ACHN (cell line): ENCODE measurements around the gene RUVBL2.
A peak's percentile ranks its signal among the peaks of the same experiment; 100 is the strongest.

Source experiments
- DNase-seq: peaks from one replicate; pipeline ENCODE4 v3.0.0-alpha.2; 2015
- in situ Hi-C: cut with HindIII; loops from 2 replicates; pipeline ENCODE4 v1.10.0; 2017; ENCODE audit warnings: low sequenced_read_pairs, low pct_ligation_motif_present, low pct_unique_long_range_greater_than_20kb

The RUVBL2 gene

DNA sequence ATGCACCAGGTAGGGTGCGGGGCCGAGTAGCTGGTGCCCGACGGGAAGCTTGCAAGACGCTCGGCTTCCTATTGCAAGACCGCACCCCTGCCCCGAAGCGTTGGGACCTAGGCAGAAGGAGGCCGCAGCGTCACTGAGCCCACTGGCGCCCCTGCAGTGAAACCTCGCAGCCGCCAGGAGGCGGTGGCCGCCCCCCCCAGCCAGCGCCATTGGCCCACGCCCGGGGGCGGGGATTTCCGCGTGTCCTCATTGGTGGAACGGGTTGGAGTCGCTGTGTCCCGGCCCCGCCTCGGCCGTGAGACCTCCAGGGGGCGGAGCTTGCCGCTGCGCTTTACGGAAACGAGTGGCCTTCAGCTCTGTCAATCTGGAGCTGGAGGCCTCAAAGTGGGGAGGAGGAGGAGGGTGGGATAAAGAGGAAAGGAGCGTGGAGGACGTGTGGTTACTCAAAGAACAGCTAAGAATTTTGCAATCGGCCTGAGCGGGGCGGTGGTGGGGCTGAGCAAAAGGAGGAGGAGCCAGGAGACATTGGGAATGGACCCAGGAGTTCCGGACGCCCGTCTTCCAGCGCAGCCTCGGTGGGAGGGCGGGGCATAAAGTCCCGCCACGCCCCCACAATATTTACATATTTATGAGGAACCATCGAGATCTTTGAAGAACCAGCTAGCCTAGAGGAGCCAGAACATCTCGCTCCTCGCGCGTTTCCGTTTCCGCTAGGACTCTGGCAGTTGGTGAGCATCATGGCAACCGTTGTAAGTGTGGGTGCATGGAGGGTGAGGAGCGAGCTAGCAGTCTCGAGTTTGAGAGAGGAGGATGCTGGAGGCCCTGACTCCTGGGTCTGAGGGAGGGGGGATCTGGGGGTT is at the start of gene RUVBL2, which contains the start of gene GYS1:
TSS of gene RUVBL2 (plus strand) at position 713 of the 860 bp plus-strand sequence. CDS start at position 738, 25 bp downstream.
TSS of gene GYS1 (minus strand) at position 135 of the 860 bp plus-strand sequence. CDS start 197 bp downstream, outside the sequence.
- in situ Hi-C loops: no loop called here
- DNase-seq: peak; percentile 98

DNA sequence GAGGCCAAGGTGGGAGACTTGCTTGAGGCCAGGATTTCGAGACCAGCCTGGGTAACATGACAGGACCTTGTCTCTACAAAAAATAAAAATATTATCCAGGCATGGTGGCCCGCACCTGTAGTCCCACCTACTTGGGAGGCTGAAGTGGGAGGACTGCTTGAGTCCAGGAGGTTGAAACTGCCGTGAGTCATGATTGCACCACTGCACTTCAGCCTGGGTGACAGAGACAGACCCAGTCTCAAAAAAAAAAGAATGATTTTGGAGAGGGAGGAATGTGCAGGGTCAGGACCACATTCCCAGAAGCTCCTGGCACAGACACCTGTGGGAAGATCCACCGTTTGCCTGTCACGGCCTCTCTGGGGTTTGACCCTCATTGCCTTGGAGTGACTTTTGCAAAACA is 48.3 kb upstream of the RUVBL2 start:
- no peak for DNase-seq
- in situ Hi-C loops: no loop called here

DNA sequence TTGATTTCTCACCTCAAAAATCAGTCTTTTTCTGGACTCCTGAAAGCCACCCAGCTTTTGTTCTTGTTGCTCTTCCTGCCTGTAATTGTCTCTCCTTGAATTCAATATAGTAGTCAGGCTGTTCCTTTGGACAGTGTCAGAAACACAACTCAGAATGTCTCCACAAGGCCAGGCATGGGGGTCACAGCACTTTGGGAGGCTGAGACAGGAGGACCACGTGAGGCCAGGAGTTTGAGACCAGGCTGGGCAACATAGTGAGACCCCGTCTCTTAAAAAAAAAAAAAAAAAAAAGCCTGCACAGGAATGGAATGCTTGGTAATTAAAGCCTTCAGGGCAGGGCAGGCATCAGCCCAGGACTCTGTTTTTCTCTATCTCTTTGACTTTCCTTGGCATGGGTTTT is 47.9 kb upstream of the RUVBL2 start:
- in situ Hi-C loops: no loop called here
- no peak for DNase-seq

DNA sequence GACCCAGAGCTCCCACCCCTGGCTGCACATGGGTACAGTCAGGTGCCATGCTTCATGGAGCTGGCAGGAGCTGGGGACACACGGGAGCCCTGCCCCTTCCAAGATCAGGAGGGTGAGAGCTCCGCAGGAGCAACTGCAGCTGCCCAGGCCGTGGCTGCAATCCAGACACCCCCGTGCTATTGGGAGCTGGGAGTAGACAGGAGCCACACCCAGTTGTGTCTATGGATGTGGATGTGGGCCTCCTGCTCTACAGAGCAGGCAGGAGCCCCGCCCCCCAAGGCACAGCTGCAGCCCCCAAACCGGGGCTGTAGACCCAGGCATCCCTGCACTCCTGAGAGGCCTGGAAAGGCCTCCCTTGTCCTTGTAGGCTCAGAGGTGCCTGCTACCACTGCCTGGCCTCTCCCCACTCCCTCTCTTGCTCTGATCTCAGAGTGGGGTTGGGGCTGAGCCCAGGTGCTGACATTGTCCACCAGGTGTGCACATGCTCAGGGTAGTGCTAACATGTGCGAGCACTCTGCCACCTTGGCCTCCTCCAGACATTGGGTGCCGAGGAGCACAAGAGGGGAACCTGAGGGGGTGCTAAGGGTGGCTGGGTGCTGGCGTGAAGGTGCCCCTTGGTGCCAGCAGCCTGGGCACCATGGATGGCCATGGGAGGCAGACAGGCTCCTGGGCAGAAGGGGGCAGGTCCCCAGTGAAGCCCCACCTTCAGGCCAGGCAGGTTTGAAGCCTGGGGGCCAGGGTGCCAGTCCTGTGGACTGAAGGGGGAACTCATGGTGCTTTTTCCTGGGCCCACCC is 47.0 kb upstream of the RUVBL2 start:
- no peak for DNase-seq
- in situ Hi-C loops: no loop called here

DNA sequence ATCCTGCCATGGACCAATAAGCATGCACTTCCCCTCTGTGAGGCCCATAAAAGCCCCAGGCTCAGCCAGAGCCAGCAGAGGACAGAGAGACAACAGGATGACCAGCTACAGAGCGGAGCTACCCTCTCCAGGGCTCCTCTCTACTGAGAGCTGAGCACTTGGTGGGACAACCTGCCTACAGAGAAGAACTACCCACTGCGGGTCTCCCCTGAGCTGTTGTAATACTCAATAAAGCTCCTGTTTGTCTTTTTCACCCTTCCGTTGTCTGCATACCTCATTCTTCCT is 46.5 kb upstream of the RUVBL2 start:
- DNase-seq: no peak
- in situ Hi-C loops: no loop called here

DNA sequence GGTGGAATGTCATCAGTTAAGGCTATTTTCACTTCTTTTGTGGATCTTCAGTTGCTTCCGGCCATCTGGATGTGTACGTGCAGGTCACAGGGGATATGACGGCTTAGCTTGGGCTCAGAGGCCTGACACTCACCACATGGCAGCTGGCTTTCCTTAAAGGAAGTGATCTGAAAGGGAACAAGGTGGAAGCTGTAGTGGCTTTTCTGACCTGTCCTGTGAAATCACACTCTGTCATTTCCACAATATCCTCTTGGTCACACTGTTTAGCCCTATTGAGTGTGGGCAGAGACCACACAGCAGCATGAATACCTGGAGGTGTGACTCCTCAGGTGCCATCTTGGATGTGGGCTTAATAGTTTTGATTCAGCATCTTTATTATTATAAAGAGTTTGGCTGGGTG is 43.5 kb upstream of the RUVBL2 start:
- no peak for DNase-seq
- in situ Hi-C loops: no loop called here

DNA sequence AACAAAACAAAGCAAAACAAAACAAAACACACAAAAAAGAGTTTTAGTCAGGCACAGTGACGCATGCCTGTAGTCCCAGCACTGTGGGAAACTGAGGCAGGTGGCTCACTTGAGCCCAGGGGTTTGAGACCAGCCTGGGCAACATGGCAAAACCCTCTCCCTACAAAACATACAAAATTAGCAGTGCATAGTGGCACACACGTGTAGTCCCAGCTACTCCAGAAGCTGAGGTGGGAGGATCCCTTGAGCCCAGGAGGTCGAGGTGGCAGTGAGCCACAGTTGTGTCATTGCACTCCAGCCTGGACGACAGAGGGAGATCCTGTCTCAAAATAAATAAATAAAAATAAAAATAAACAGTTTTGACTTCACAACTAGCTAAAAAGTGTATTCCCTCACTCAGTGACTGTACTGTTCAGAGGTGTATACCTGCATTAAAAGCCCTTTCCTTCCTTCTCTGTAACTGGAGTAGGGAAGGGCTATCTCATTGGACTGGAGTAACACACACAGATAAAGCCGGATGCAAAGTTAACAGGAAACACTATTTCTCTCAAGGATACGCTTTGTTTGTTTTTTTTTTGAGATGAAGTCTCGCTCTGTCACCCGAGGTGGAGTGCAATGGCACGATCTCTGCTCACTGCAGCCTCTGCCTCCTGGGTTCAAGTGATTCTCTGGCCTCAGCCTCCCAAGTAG is 42.7 kb upstream of the RUVBL2 start:
- in situ Hi-C loops: no loop called here
- DNase-seq: no peak

DNA sequence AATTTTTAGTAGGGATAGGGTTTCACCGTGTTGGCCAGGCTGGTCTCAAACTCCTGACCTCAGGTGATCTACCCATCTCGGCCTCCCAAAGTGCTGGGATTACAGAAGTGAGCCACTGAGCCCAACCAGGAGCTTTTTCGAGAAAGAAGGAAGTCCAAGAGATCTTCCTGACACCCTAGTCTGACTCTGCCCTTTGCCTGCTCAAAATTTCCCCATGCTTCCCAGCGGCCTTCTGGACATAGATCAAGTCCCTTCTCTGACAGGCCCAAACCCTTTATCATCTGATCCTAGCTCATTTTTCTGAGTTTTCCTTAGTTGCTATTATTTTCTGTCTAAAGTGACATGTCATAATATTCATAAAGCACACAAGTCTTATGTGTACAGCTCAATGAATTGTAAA is 40.5 kb upstream of the RUVBL2 start:
- in situ Hi-C loops: no loop called here
- no peak for DNase-seq

DNA sequence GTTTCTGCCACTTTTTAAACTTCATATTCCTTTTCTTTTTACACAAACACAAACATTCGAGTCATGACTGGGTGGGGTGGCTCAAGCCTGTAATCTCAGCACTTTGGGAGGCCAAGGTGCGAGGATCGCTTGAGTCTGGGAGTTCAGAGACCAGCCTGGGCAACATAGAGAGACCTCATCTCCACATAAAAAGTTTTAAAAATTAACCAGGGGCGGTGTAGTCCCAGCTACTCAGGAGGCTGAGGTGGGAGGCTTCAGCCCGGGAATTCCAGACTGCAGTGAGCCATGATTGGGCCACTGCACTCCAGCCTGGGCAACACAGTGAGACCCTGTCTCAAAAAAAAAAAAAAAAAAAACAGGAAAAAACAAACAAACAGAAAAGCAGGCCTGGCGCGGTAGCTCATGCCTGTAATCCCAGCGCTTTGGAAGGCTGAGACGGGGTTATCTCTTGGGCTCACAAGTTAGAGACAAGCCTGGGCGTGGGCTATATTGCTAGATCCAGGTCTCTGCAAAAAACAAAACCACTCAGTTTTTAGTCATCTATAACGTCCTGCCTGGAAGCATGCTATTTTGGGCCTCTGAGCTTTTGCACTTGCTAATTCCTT is 39.6 kb upstream of the RUVBL2 start:
- DNase-seq: no peak
- in situ Hi-C loops: no loop called here

DNA sequence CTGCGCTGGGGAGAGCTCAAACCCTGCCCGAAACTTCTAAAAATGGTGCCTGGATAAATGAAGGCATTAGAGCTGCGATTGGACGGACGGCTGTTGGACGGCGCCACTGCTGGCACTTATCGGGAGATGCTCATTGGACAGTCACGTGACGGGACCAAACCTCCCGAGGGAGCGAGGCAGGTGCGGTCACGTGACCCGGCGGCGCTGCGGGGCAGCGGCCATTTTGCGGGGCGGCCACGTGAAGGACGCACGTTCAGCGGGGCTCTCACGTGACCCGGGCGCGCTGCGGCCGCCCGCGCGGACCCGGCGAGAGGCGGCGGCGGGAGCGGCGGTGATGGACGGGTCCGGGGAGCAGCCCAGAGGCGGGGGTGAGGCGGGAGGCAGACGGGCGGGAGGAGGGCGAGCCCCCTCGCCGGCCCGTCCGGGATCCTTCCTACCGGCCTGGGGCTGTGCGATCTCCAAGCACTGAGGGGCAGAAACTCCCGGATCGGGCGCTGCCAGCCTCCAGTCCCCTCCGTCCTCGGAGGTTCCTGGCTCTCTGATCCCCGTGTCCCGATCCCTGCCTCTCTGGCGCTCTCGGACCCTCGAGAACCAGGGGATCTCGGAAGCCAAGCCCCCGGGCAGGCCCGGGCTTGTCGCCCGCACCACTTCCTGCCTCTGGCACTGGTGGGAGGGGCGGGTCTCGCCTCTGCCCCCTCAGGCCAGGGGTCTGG is 38.9 kb upstream of the RUVBL2 start, which contains the start of gene BAX:
TSS of gene BAX (plus strand) at position 281 of the 713 bp plus-strand sequence. CDS start at position 335, 54 bp downstream.
- peak; percentile 94 for DNase-seq
- in situ Hi-C loops: no loop called here

DNA sequence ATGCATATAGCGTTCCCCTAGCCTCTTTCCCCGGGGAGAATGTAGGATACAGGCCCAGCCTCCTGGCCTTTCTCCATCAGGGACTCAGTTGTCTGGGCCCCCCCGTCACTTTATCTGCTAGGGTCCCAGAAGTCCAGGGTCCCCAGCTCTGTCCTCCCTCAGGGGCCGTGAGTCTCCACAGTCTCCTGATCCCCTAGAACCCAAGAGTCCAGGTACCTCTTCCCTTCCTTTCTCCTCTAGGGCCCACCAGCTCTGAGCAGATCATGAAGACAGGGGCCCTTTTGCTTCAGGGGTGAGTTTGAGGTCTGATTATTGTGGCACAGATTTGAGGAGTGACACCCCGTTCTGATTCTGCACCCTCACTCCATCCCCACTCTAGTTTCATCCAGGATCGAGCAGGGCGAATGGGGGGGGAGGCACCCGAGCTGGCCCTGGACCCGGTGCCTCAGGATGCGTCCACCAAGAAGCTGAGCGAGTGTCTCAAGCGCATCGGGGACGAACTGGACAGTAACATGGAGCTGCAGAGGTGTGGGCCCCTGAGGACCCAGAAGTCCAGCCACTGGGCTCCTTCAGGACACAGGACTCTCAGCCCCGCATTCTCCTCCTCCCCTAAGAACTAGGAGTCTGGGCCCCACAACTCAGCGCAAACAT is 38.3 kb upstream of the RUVBL2 start:
- DNase-seq: no peak
- in situ Hi-C loops: no loop called here

DNA sequence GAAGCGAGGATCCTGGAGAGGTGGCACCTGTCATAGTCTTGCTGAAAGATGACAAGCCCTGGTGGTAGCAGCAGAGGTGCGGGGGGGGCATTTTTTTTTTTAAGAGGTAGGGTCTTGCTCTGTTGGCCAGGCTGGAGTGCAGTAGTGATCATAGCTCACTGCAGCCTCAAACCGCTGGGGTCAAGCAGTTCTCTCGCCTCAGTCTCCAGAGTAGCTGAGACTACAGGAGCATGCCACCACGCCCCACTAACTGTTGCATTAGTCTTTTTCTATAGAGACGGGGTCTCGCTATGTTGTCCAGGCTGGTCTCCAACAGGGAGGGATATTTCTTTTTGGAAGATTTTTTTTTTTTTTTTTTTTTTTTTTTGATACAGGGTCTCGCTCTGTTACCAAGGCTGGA is 35.7 kb upstream of the RUVBL2 start:
- in situ Hi-C loops: no loop called here
- no peak for DNase-seq

DNA sequence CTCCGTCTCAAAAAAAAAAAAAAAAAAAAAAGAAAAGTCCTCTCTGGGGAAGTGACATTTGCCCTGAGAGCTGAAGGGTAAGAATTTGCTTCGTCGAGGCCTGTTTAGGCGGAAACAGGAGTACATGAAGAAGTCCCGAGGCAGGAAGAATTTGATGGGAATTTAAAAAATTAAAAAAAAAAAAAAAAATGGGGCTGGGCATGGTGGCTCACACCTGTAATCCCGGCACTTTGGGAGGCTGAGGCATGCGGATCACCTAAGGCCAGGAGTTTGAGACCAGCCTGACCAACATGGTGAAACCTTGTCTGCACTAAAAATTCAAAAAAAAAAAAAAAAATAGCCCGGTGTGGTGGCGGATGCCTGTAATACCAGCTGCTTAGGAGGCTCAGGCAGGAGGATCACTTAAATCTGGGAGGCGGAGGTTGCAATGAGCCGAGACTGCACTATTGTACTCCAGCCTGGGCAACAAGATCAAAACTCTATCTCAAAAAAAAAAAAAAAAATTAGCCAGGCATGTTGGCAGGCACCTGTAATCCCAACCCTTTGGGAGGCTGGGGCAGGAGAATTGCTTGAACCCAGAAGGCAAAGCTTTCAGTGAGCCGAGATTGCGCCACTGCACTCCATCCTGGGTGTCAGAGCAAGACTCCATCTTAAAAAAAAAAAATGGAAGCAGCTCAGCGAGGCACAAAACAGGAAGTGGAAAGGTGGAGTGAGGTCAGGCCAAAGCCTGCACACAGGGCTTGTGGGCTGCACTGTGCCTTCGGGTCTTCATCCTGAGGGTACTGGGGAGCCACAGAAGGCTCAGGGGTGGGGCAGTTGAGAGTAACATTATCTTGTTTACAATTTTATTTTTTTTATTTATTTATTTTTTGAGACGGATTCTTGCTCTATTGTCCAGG is 34.1 kb upstream of the RUVBL2 start:
- in situ Hi-C loops: no loop called here
- no peak for DNase-seq

DNA sequence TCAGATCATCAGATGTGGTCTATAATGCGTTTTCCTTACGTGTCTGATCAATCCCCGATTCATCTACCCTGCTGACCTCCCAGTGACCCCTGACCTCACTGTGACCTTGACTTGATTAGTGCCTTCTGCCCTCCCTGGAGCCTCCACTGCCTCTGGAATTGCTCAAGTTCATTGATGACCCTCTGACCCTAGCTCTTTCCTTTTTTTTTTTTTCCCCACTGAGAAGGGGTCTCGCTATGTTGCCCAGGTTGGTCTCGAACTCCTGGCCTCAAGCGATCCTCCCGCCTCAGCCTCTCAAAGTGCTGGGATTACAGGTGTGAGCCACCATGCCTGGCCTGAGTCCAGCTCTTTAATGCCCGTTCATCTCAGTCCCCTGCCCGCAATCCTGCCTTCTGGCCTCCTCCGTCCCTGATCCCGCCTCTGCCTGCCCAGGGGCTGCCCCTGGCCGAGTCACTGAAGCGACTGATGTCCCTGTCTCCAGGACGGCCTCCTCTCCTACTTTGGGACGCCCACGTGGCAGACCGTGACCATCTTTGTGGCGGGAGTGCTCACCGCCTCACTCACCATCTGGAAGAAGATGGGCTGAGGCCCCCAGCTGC is 32.5 kb upstream of the RUVBL2 start:
- DNase-seq: no peak
- in situ Hi-C loops: no loop called here

DNA sequence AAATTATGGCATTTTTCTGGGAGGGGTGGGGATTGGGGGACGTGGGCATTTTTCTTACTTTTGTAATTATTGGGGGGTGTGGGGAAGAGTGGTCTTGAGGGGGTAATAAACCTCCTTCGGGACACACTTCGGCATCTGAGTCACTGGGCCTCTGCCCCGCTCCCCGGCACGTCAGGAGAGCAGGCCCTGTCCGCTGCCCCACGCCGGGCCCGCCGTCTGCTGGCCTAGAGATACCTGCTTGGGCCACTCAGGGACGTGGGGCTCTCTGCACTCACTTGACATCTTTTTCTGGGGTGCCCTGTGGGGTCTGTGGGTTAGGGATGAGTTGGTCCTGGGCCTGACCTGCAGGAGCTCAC is 32.0 kb upstream of the RUVBL2 start:
- no peak for DNase-seq
- in situ Hi-C loops: no loop called here

DNA sequence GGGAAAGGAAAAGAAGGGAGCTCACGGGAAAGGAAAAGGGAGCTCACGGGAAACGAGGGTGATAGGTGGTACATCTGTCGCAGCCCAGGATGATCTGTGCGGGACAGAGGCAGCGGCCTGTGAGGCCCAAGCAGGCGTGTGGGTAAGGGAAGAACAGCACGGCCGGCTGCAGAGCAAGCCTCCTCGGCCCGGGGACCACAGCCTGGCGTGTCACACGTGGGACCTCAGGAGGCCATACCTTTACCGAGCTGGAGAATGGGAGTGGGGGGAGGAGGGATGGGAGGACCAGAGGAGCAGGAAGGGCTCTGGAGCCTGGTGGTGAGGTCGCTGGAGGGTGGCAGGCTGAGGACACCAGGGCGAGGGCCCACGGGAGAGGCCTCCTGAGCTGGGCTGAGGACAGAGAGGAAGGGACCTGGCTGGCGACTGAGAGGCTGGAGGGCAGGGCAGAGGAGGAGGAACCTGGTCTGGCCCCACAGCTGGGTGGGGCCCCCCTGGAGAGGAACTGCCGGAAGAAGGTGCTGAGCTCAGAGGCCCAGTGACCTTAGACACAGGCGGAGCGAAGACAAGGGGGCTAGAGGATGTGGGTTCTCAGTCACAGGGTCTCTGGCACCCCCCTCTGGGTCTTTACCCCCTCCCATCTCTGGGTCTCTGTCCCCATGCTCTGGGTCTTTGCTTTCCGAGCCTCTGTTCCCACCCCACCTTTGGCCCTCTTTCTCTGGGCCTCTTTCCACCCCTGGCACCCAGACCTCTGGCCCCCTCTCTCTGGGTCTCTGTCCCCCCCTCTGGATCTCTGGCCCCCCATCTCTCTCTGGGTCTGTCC is 31.4 kb upstream of the RUVBL2 start:
- in situ Hi-C loops: no loop called here
- peak; percentile 55 for DNase-seq
